Measurements from ENCODE around the gene ZBTB38.

- TF ChIP-seq SUZ12 (IDR thresholded peaks at IDR 0.05; ENCODE audit: extremely low read depth, insufficient read depth, insufficient read length), result no peak
- no peak for TF ChIP-seq YY1 (IDR thresholded peaks at IDR 0.05; ENCODE audit: insufficient read depth, insufficient read length)
Measured at GRCh38 chr3:141372656-141373055, 4.4 kb downstream of the ZBTB38 start.
